Mucosa of rectum (tissue), 2 donors: ENCODE measurements around the gene PHYHIPL.
"Not testable (repeated sequence)": the region's sequence is repeated elsewhere in the genome, so short reads cannot be mapped to it uniquely, and the experiment has no call there.

Experiments
- H3K27ac ChIP-seq, 2 donors: one replicate each; pipeline ENCODE4 v1.7.0; 2013; ENCODE audit warnings: inconsistent platforms in 2 of 2, low read depth in 2 of 2, low read length in 2 of 2
- H3K27me3 ChIP-seq, 2 donors: one replicate each; pipeline ENCODE4 v1.7.0; 2013; ENCODE audit warnings: low read length in 2 of 2; ENCODE audit not compliant: control insufficient read depth in 2 of 2, insufficient read depth in 2 of 2
- H3K36me3 ChIP-seq, 2 donors: one replicate each; pipeline ENCODE4 v1.7.0; 2013; ENCODE audit warnings: low read length in 2 of 2; ENCODE audit not compliant: control insufficient read depth in 2 of 2, insufficient read depth in 2 of 2
- H3K4me1 ChIP-seq, 2 donors: one replicate each; pipeline ENCODE4 v1.7.0; 2013; ENCODE audit warnings: low read length in 2 of 2, mild to moderate bottlenecking in 1 of 2; ENCODE audit not compliant: control insufficient read depth in 2 of 2, insufficient read depth in 2 of 2
- H3K4me3 ChIP-seq, 2 donors: one replicate each; pipeline ENCODE4 v1.7.0; 2013; ENCODE audit warnings: low read length in 2 of 2
- H3K9ac ChIP-seq, 2 donors: one replicate each; pipeline ENCODE4 v1.7.0; 2013; ENCODE audit warnings: low read length in 2 of 2, low read depth in 1 of 2, mild to moderate bottlenecking in 1 of 2
- H3K9me3 ChIP-seq, 2 donors: one replicate each; pipeline ENCODE4 v1.7.0; 2013; ENCODE audit warnings: low read length in 2 of 2; ENCODE audit not compliant: control insufficient read depth in 2 of 2
- donor health status: healthy.
- donor health status: Normal muscosa, but diverticular disease.

PHYHIPL gene

GRCh38 chr10:59229441-59229840 lies 53.0 kb downstream of the PHYHIPL start:
- Histone ChIP-seq H3K27me3 (no peaks in the 10 kb centered on the region), H3K36me3 (no peaks in the 10 kb centered on the region), H3K27ac (no peak overlapping the region), H3K9ac (no peak overlapping the region), H3K4me1 (no peaks in the 10 kb centered on the region), H3K4me3 (no peak overlapping the region), H3K9me3 (no peaks in the 10 kb centered on the region)

- H3K27ac ChIP-seq, result no peak overlapping the region
- no peaks in the 10 kb centered on the region for H3K9me3 ChIP-seq
- H3K4me3 ChIP-seq, result no peak overlapping the region
- H3K9ac ChIP-seq, result no peak overlapping the region
- no peaks in the 10 kb centered on the region for H3K4me1 ChIP-seq
- no peaks in the 10 kb centered on the region for H3K36me3 ChIP-seq
- no peaks in the 10 kb centered on the region for H3K27me3 ChIP-seq
Measured at GRCh38 chr10:59234194-59234593, 57.8 kb downstream of the PHYHIPL start.

- Histone ChIP-seq H3K9ac (no peak overlapping the region), H3K27ac (no peak overlapping the region), H3K4me3 (no peak overlapping the region), H3K9me3 (no peaks in the 10 kb centered on the region), H3K4me1 (no peaks in the 10 kb centered on the region), H3K36me3 (no peaks in the 10 kb centered on the region), H3K27me3 (no peaks in the 10 kb centered on the region)
Measured at GRCh38 chr10:59234816-59235429, 58.5 kb downstream of the PHYHIPL start.

GRCh38 chr10:59236064-59236697 lies 59.7 kb downstream of the PHYHIPL start:
- Histone ChIP-seq H3K36me3 (no peaks in the 10 kb centered on the region), H3K4me1 (no peaks in the 10 kb centered on the region), H3K9ac (no peak overlapping the region), H3K27me3 (no peaks in the 10 kb centered on the region), H3K9me3 (no peaks in the 10 kb centered on the region), H3K27ac (no peak overlapping the region), H3K4me3 (no peak overlapping the region)

GRCh38 chr10:59237775-59238174 lies 61.3 kb downstream of the PHYHIPL start:
- no peaks in the 10 kb centered on the region for H3K27me3 ChIP-seq
- no peak overlapping the region for H3K4me3 ChIP-seq
- H3K36me3 ChIP-seq, result no peaks in the 10 kb centered on the region
- H3K9ac ChIP-seq, result no peak overlapping the region
- no peaks in the 10 kb centered on the region for H3K9me3 ChIP-seq
- no peaks in the 10 kb centered on the region for H3K4me1 ChIP-seq
- H3K27ac ChIP-seq, result no peak overlapping the region

GRCh38 chr10:59239108-59239507 lies 62.7 kb downstream of the PHYHIPL start:
- not testable (repeated sequence) for H3K4me3 ChIP-seq, H3K27me3 ChIP-seq

GRCh38 chr10:59240582-59241183 lies 64.2 kb downstream of the PHYHIPL start:
- H3K36me3 ChIP-seq, result no peaks in the 10 kb centered on the region
- no peaks in the 10 kb centered on the region for H3K9me3 ChIP-seq
- H3K4me1 ChIP-seq, result no peaks in the 10 kb centered on the region
- H3K27ac ChIP-seq, result no peak overlapping the region
- H3K9ac ChIP-seq, result no peak overlapping the region
- no peak overlapping the region for H3K4me3 ChIP-seq
- no peaks in the 10 kb centered on the region for H3K27me3 ChIP-seq

More at GRCh38 chr10:59239108-59239507, 62.7 kb downstream of the PHYHIPL start:
- H3K9ac ChIP-seq, H3K4me1 ChIP-seq, H3K36me3 ChIP-seq, H3K9me3 ChIP-seq, H3K27ac ChIP-seq: not testable (repeated sequence)

GRCh38 chr10:59242057-59242456 lies 65.6 kb downstream of the PHYHIPL start:
- Histone ChIP-seq H3K27ac (no peak overlapping the region), H3K9me3 (no peaks in the 10 kb centered on the region), H3K4me1 (no peaks in the 10 kb centered on the region), H3K27me3 (no peaks in the 10 kb centered on the region), H3K9ac (no peak overlapping the region), H3K36me3 (no peaks in the 10 kb centered on the region), H3K4me3 (no peak overlapping the region)

- Histone ChIP-seq H3K36me3 (no peaks in the 10 kb centered on the region), H3K4me1 (no peaks in the 10 kb centered on the region), H3K9ac (no peak overlapping the region), H3K27ac (no peak overlapping the region), H3K4me3 (no peak overlapping the region), H3K27me3 (no peaks in the 10 kb centered on the region), H3K9me3 (no peaks in the 10 kb centered on the region)
Measured at GRCh38 chr10:59242991-59243390, 66.5 kb downstream of the PHYHIPL start.

GRCh38 chr10:59243611-59244195 lies 67.3 kb downstream of the PHYHIPL start:
- no peaks in the 10 kb centered on the region for H3K36me3 ChIP-seq
- no peak overlapping the region for H3K9ac ChIP-seq
- H3K9me3 ChIP-seq, result no peaks in the 10 kb centered on the region
- no peaks in the 10 kb centered on the region for H3K4me1 ChIP-seq
- no peak overlapping the region for H3K27ac ChIP-seq
- no peaks in the 10 kb centered on the region for H3K27me3 ChIP-seq
- H3K4me3 ChIP-seq, result no peak overlapping the region
